WTC11 (cell line): Measurements from ENCODE around the gene EIF4B.

Experiments
- CREB1 ChIP-seq: sonication (generic); formaldehyde crosslinking; IDR thresholded peaks from 2 replicates; pipeline ENCODE4 v1.8.0; 2023; ENCODE audit warnings: mild to moderate bottlenecking, missing genetic modification reagents
- CREM ChIP-seq: sonication (generic); formaldehyde crosslinking; IDR thresholded peaks from 2 replicates; pipeline ENCODE4 v1.8.1; 2022; ENCODE audit warnings: mild to moderate bottlenecking, missing genetic modification reagents, moderate library complexity
- CTCF ChIP-seq: fragments of 200-600 bp; IDR thresholded peaks from 2 replicates; pipeline ENCODE4 v1.8.0; 2022; ENCODE audit warnings: antibody characterized with exemption
- FOXJ3 ChIP-seq: sonication (generic); formaldehyde crosslinking; IDR thresholded peaks from 2 replicates; pipeline ENCODE4 v1.9.0; 2021; ENCODE audit warnings: missing genetic modification reagents, mild to moderate bottlenecking, borderline replicate concordance
- IRF2 ChIP-seq: sonication (generic); formaldehyde crosslinking; IDR thresholded peaks from 2 replicates; pipeline ENCODE4 v1.8.0; 2022; ENCODE audit warnings: low read depth, missing genetic modification reagents, borderline replicate concordance
- MLX ChIP-seq: sonication (generic); formaldehyde crosslinking; IDR thresholded peaks from 2 replicates; pipeline ENCODE4 v1.8.1; 2023; ENCODE audit warnings: mild to moderate bottlenecking, missing genetic modification reagents, moderate library complexity
- NR1H2 ChIP-seq: sonication (generic); formaldehyde crosslinking; IDR thresholded peaks from 2 replicates; pipeline ENCODE4 v1.9.0; 2021; ENCODE audit warnings: mild to moderate bottlenecking, moderate library complexity, missing genetic modification reagents
- TEAD1 ChIP-seq: sonication (generic); formaldehyde crosslinking; IDR thresholded peaks from 2 replicates; pipeline ENCODE4 v1.8.0; 2022; ENCODE audit warnings: mild to moderate bottlenecking, missing genetic modification reagents
- TEAD4 ChIP-seq: sonication (generic); formaldehyde crosslinking; IDR thresholded peaks from 2 replicates; pipeline ENCODE4 v1.8.0; 2022; ENCODE audit warnings: mild to moderate bottlenecking, missing genetic modification reagents
- ZNF317 ChIP-seq: sonication (generic); formaldehyde crosslinking; IDR thresholded peaks from 2 replicates; pipeline ENCODE4 v1.8.1; 2023; ENCODE audit warnings: low read depth, mild to moderate bottlenecking, moderate library complexity, missing genetic modification reagents, borderline replicate concordance
- TF ChIP-seq, protein P1 (sequence below): sonication (generic); formaldehyde crosslinking; IDR thresholded peaks from 2 replicates; pipeline ENCODE4 v1.8.1; 2022; ENCODE audit warnings: missing genetic modification reagents, borderline replicate concordance
- TF ChIP-seq, protein P2 (sequence below): sonication (generic); formaldehyde crosslinking; IDR thresholded peaks from 2 replicates; pipeline ENCODE4 v1.8.0; 2022; ENCODE audit warnings: mild to moderate bottlenecking, missing genetic modification reagents

- TF ChIP-seq IRF2 (CRISPR knock-in tag) (no peak), CTCF (no peak), FOXJ3 (CRISPR knock-in tag) (no peak), TEAD1 (CRISPR knock-in tag) (no peak), CREB1 (CRISPR knock-in tag) (no peak), TEAD4 (CRISPR knock-in tag) (no peak), NR1H2 (CRISPR knock-in tag) (no peak), ZNF317 (no peak), CREM (CRISPR knock-in tag) (no peak), MLX (CRISPR knock-in tag) (no peak)
- TF ChIP-seq, protein P1, sequence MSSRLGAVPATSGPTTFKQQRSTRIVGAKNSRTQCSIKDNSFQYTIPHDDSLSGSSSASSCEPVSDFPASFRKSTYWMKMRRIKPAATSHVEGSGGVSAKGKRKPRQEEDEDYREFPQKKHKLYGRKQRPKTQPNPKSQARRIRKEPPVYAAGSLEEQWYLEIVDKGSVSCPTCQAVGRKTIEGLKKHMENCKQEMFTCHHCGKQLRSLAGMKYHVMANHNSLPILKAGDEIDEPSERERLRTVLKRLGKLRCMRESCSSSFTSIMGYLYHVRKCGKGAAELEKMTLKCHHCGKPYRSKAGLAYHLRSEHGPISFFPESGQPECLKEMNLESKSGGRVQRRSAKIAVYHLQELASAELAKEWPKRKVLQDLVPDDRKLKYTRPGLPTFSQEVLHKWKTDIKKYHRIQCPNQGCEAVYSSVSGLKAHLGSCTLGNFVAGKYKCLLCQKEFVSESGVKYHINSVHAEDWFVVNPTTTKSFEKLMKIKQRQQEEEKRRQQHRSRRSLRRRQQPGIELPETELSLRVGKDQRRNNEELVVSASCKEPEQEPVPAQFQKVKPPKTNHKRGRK (CRISPR knock-in tag): no peak
- TF ChIP-seq, protein P2, sequence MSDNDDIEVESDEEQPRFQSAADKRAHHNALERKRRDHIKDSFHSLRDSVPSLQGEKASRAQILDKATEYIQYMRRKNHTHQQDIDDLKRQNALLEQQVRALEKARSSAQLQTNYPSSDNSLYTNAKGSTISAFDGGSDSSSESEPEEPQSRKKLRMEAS (CRISPR knock-in tag): no peak
These were observed 19.0 kb downstream of the EIF4B start for GRCh38 chr12:53025250-53025649.
